T-cell (primary cell): ENCODE results near the gene KMO. TPM values are rescaled to one million over a fixed set of nuclear protein-coding genes. Genes with fewer than 3 reads are reported as not detected.
A peak's percentile ranks its signal among the peaks of the same experiment; 100 is the strongest.

Experiments
- ATAC-seq, 4 experiments: fragments of 200-7000 bp in 3 of 4; fragments of 150-1000 bp in 1 of 4; cut with Tn5 transposase; replicated peaks in 1 of 4; 1 replicate in 3 of 4; 2 replicates in 1 of 4; pipeline ENCODE4 v1.10.0; 2021; ENCODE audit warnings: moderate library complexity in 3 of 4, mild to moderate bottlenecking in 2 of 4, moderate number of reproducible peaks in 1 of 4
- CTCF ChIA-PET, 2 donors: fragments of 300-600 bp; sonication (Branson Sonifier 250); formaldehyde crosslinking; loops; one replicate each; lab custom pipeline; 2022; ENCODE audit warnings: antibody characterized with exemption in 2 of 2; lab: Charles Lee
- POLR2A ChIA-PET, 2 donors: fragments of 300-600 bp; sonication (Branson Sonifier 250); formaldehyde crosslinking; loops; one replicate each; lab custom pipeline; 2022; ENCODE audit warnings: antibody characterized with exemption in 2 of 2; lab: Charles Lee
- DNase-seq, 35 experiments: peaks; one replicate each; pipeline versions ENCODE4 v3.0.0 to v3.0.0-alpha.2; 2013 to 2023
- H3K27ac ChIP-seq: one replicate; pipeline ENCODE4 v1.5.1; 2013; ENCODE audit warnings: low read length
- H3K27me3 ChIP-seq, 2 experiments: replicated peaks in 1 of 2; 1 replicate in 1 of 2; 2 replicates in 1 of 2; pipeline versions ENCODE4 v1.6.1 to v1.7.0; 2013; ENCODE audit warnings: low read length in 1 of 2, mixed read lengths in 1 of 2; ENCODE audit not compliant: control insufficient read depth in 2 of 2, insufficient read depth in 2 of 2; ENCODE audit errors: extremely low read depth in 1 of 2
- H3K36me3 ChIP-seq, 2 donors: 1 replicate in 1 of 2; 2 replicates in 1 of 2; pipeline versions ENCODE4 v1.6.1 to v1.7.0; 2013; ENCODE audit warnings: low read length in 1 of 2; ENCODE audit not compliant: control insufficient read depth in 2 of 2, insufficient read depth in 1 of 2; ENCODE audit errors: extremely low read depth in 1 of 2
- H3K4me1 ChIP-seq, 2 experiments: 1 replicate in 1 of 2; 2 replicates in 1 of 2; pipeline versions ENCODE4 v1.6.1 to v1.7.0; 2013; ENCODE audit warnings: low read length in 2 of 2, mixed read lengths in 1 of 2; ENCODE audit not compliant: insufficient read depth in 2 of 2, control insufficient read depth in 1 of 2; ENCODE audit errors: extremely low read depth in 1 of 2
- H3K4me3 ChIP-seq, 2 donors: 1 replicate in 1 of 2; 2 replicates in 1 of 2; pipeline versions ENCODE4 v1.5.1 to v1.7.0; 2013; ENCODE audit warnings: mild to moderate bottlenecking in 2 of 2, low read length in 1 of 2, moderate library complexity in 1 of 2; ENCODE audit not compliant: control insufficient read depth in 1 of 2; ENCODE audit errors: extremely low read depth in 1 of 2
- H3K9me3 ChIP-seq: 2 replicates; pipeline ENCODE4 v1.7.0; 2013
- H3K27ac Mint-ChIP-seq, 2 donors: one replicate each; pipeline ENCODE4 v1.8.0; 2020 to 2021; ENCODE audit warnings: mild to moderate bottlenecking in 2 of 2, mixed read lengths in 2 of 2
- H3K27me3 Mint-ChIP-seq, 2 donors: one replicate each; pipeline ENCODE4 v1.8.0; 2021 to 2022; ENCODE audit warnings: mixed read lengths in 2 of 2
- H3K36me3 Mint-ChIP-seq: one replicate; pipeline ENCODE4 v1.8.0; 2021; ENCODE audit warnings: mixed read lengths
- H3K4me1 Mint-ChIP-seq, 3 donors: one replicate each; pipeline ENCODE4 v1.8.0; 2020 to 2022; ENCODE audit warnings: mixed read lengths in 3 of 3, mild to moderate bottlenecking in 1 of 3
- H3K4me3 Mint-ChIP-seq, 3 donors: one replicate each; pipeline ENCODE4 v1.8.0; 2020 to 2022; ENCODE audit warnings: mild to moderate bottlenecking in 3 of 3, mixed read lengths in 3 of 3, moderate library complexity in 3 of 3
- H3K9me3 Mint-ChIP-seq, 3 donors: one replicate each; pipeline ENCODE4 v1.8.0; 2020 to 2022; ENCODE audit warnings: mixed read lengths in 3 of 3
- WGBS: methylation state at CpG from one replicate; pipeline ENCODE4 v1.1.5; 2013; ENCODE audit warnings: missing lambda C conversion rate; ENCODE audit not compliant: insufficient coverage; 5-methylcytosine and 5-hydroxymethylcytosine counted together
- total RNA-seq, 35 experiments: library from RNA in 6 of 35; stranded (reverse) in 6 of 35; fragments of 120-200 nt in 1 of 35; gene quantifications; one replicate each; pipeline versions ENCODE4 v1.2.1 to v1.2.4 and lab custom pipeline; 2013 to 2026

The KMO gene
- total RNA-seq, 5 donors from 2014 or later (not counting 1 experiment from before 2014, with no cell fraction given) = 0.32 to 2.0 (median 0.89) TPM

DNA sequence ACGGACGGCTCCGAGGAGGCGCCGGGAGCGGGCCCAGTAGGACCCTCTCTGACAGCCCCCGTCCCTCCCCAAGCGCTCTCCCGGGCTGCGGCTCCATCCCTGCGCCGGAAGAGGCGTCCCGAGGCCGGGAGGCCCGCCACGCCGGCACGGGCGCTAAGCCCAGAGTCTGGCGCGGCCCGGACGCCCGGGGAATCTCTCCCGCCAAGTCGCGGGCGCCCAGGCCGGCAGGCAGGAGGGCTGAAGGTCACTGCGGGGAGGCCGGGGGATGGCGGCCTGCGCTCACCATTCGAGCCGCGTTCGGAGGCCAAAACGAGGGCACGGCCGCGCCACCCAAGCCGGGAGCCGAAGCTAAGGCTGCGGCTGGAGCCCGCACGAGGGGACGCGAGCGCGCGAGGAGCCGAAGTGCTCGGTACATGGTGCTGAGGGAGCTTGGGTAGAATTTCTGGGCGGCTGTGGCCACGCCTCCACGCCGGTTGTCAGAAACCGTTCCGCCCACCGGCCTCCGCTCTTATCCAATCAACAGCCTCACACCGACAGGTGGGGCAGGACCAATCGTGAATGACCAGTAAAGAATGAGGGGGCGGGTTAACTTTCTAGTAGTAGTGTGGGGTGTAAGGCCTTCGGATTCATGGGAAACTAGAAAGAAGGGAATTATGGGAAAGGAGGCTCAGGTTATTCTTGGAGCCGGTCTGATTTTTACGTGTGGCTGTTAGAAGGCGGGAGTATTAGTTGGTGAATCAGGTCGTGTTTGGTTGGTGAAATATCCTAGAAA, 12.7 kb upstream of the KMO start, which contains the start of gene FH:
FH (minus strand) TSS at position 448 of the 772 bp plus-strand sequence; CDS start at position 415, 33 bp downstream.
- DNase-seq = peak; percentile 82 to 97 (median 92)
- peak within 1 kb of the TSS; percentile 66 to 88 for H3K27ac Mint-ChIP-seq
- ChIA-PET POLR2A (interaction anchor here (0.6 to 1.1 kb wide), 5 partner anchors 16 to 1582 kb away, joined by 3 to 4 read pairs (median 3); partner anchors contain the start of genes CHML (in 1 of the 2) and OPN3 (in 1 of the 2)), CTCF (interaction anchor here in 1 of 2 donors (1.1 to 2.8 kb wide), 4 partner anchors 13 to 108 kb away, joined by 3 to 11 read pairs (median 5); partner anchors contain the start of gene KMO)
- under 1% methylated on average over 51 of the region's 70 CpGs for WGBS
- peaks cover 17 to 24% of the 10 kb centered on the region in 2 donors for H3K27me3 Mint-ChIP-seq
- peak within 1 kb of the TSS in 2 of 3 donors; percentile 86 to 88 for H3K4me3 Mint-ChIP-seq
- peaks cover 5 to 9% of the 10 kb centered on the region in 2 experiments for H3K4me1 ChIP-seq
- H3K27me3 ChIP-seq = no peaks in the 10 kb centered on the region
- H3K36me3 ChIP-seq = peaks cover 0 to 6% of the 10 kb centered on the region in 2 donors
- peak within 1 kb of the TSS; percentile 46 to 89 for H3K4me3 ChIP-seq
- peak; percentile 96 to 98 (median 97) for ATAC-seq
- no peaks in the 10 kb centered on the region for H3K9me3 Mint-ChIP-seq
- peaks cover 16% of the 10 kb centered on the region for H3K36me3 Mint-ChIP-seq
- H3K4me1 Mint-ChIP-seq = peaks cover 22 to 35% (median 23%) of the 10 kb centered on the region in 3 donors
- H3K9me3 ChIP-seq = no peaks in the 10 kb centered on the region
- peak within 1 kb of the TSS; percentile 16 for H3K27ac ChIP-seq

GRCh38 chr1:241520080-241520465, 12.1 kb upstream of the KMO start:
- no peak for DNase-seq
- Histone ChIP-seq H3K27ac (peak overlapping the region; percentile 16), H3K9me3 (no peaks in the 10 kb centered on the region), H3K36me3 (peaks cover 0 to 5% of the 10 kb centered on the region in 2 donors), H3K27me3 (no peaks in the 10 kb centered on the region), H3K4me3 (peak overlapping the region; percentile 46 to 89), H3K4me1 (peaks cover 5 to 9% of the 10 kb centered on the region in 2 experiments)
- ChIA-PET CTCF (interaction anchor here (0.5 to 2.8 kb wide), 5 partner anchors 12 to 450 kb away, joined by 3 to 11 read pairs (median 5); partner anchors contain the start of gene KMO (in 1 of the 2)), POLR2A (interaction anchor here (0.6 to 1.1 kb wide), 4 partner anchors 16 to 1582 kb away, joined by 3 to 4 read pairs (median 3); partner anchors contain the start of genes CHML (in 1 of the 2) and OPN3 (in 1 of the 2))
- Mint-ChIP-seq H3K27ac (no peak overlapping the region), H3K27me3 (peaks cover 23 to 30% of the 10 kb centered on the region in 2 donors), H3K4me3 (no peak overlapping the region), H3K4me1 (peaks cover 17 to 31% (median 19%) of the 10 kb centered on the region in 3 donors), H3K36me3 (peaks cover 12% of the 10 kb centered on the region), H3K9me3 (no peaks in the 10 kb centered on the region)
- no peak for ATAC-seq
- WGBS = no CpG with 5 or more reads among the region's 6 CpGs

GRCh38 chr1:241521718-241522117, 10.5 kb upstream of the KMO start:
- Histone ChIP-seq H3K27me3 (no peaks in the 10 kb centered on the region), H3K4me3 (no peak overlapping the region), H3K9me3 (no peaks in the 10 kb centered on the region), H3K4me1 (peaks cover 5 to 9% of the 10 kb centered on the region in 2 experiments), H3K27ac (no peak overlapping the region), H3K36me3 (no peaks in the 10 kb centered on the region)
- no CpG with 5 or more reads among the region's 2 CpGs for WGBS
- ChIA-PET CTCF (no interaction called here), POLR2A (interaction anchor here in 1 of 2 donors (0.7 kb wide), 1 partner anchor 15 kb away, joined by 4 read pairs; no protein-coding TSS in a partner anchor)
- Mint-ChIP-seq H3K4me1 (peaks cover 14 to 21% (median 16%) of the 10 kb centered on the region in 3 donors), H3K9me3 (no peaks in the 10 kb centered on the region), H3K4me3 (no peak overlapping the region), H3K27ac (no peak overlapping the region), H3K27me3 (peaks cover 27 to 33% of the 10 kb centered on the region in 2 donors), H3K36me3 (peaks cover 3% of the 10 kb centered on the region)
- ATAC-seq (no peak), DNase-seq (no peak)

- no peaks in the 10 kb centered on the region for H3K27me3 ChIP-seq
- H3K36me3 Mint-ChIP-seq = no peaks in the 10 kb centered on the region
- H3K9me3 Mint-ChIP-seq = no peaks in the 10 kb centered on the region
- H3K4me1 ChIP-seq = no peaks in the 10 kb centered on the region
- WGBS = no CpG with 5 or more reads among the region's 3 CpGs
- no peak overlapping the region for H3K27ac Mint-ChIP-seq
- H3K4me3 ChIP-seq = no peak overlapping the region
- H3K36me3 ChIP-seq = no peaks in the 10 kb centered on the region
- no peak for ATAC-seq
- peaks cover 30 to 35% of the 10 kb centered on the region in 2 donors for H3K27me3 Mint-ChIP-seq
- no peak for DNase-seq
- ChIA-PET POLR2A (interaction anchor here in 1 of 2 donors (0.5 kb wide), 1 partner anchor 86 kb away, joined by 5 read pairs; no protein-coding TSS in a partner anchor), CTCF (interaction anchor here in 1 of 2 donors (0.7 to 1.5 kb wide), 3 partner anchors 11 to 102 kb away, joined by 3 to 4 read pairs (median 3); no protein-coding TSS in a partner anchor)
- no peak overlapping the region for H3K27ac ChIP-seq
- peaks cover 0 to 4% (median 0%) of the 10 kb centered on the region in 3 donors for H3K4me1 Mint-ChIP-seq
- no peak overlapping the region for H3K4me3 Mint-ChIP-seq
- no peaks in the 10 kb centered on the region for H3K9me3 ChIP-seq
Measured at GRCh38 chr1:241525026-241525425, 7.2 kb upstream of the KMO start.

DNA sequence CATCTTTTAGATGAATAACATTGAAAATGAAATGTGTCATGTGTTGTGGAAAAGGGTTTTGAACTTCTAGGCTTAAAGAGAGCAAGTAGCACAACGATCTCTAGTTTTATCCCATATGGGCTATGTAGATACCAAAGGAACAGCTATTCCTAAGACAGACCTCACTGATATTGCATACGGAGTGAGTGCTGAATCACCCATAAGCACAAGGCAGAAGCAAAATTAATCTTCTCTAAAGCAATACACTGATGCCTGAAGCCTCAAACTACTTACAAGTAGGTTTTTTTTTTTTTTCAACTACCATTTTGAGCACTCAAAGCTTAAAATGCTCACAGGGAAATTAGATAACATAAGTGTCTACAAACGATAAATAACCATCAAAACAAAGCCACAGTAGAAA, 5.0 kb upstream of the KMO start:
- Histone ChIP-seq H3K36me3 (no peaks in the 10 kb centered on the region), H3K4me1 (peaks cover 1 to 7% of the 10 kb centered on the region in 2 experiments), H3K27ac (no peak overlapping the region), H3K27me3 (no peaks in the 10 kb centered on the region), H3K4me3 (no peak overlapping the region), H3K9me3 (no peaks in the 10 kb centered on the region)
- H3K4me1 Mint-ChIP-seq = peaks cover 11 to 14% (median 13%) of the 10 kb centered on the region in 3 donors
- no CpG with 5 or more reads among the region's 3 CpGs for WGBS
- no peaks in the 10 kb centered on the region for H3K9me3 Mint-ChIP-seq
- H3K27ac Mint-ChIP-seq = no peak overlapping the region
- H3K36me3 Mint-ChIP-seq = no peaks in the 10 kb centered on the region
- CTCF ChIA-PET = no interaction called here
- H3K27me3 Mint-ChIP-seq = peaks cover 25 to 30% of the 10 kb centered on the region in 2 donors
- POLR2A ChIA-PET = interaction anchor here (0.6 to 0.7 kb wide), 4 partner anchors 15 to 182 kb away, joined by 3 to 8 read pairs (median 6); no protein-coding TSS in a partner anchor
- ATAC-seq = no peak
- DNase-seq = no peak
- H3K4me3 Mint-ChIP-seq = no peak overlapping the region
